ENCODE measurements around the gene TUBA1A.
"Not testable (repeated sequence)": the region's sequence is repeated elsewhere in the genome, so short reads cannot be mapped to it uniquely, and the experiment has no call there.

The TUBA1A gene

GRCh38 chr12:49146406-49146805 lies 42.5 kb downstream of the TUBA1A start:
- no peak for DNase-seq

DNA sequence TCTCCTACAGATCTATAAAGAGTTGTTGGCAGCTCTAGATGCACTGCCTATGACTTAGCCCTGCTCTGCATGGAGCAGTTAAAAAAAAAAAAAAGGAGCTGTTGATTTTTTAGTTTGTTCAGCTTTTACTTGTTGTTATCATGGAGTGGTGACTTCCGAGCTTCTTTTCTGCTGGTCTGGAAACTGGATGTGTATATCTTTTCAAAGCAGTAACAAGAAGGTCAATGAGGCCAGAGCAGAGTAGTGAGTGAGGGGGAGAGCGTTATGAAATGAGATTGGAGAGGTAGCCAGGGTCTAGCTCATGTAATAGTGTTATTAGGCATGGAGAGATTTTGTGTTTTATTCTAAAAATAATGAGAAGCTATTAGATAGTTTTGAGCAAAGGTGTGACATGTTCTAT lies 44.5 kb downstream of the TUBA1A start:
- no peak for DNase-seq

GRCh38 chr12:49138999-49139398 lies 49.9 kb downstream of the TUBA1A start:
- no peak for DNase-seq

DNA sequence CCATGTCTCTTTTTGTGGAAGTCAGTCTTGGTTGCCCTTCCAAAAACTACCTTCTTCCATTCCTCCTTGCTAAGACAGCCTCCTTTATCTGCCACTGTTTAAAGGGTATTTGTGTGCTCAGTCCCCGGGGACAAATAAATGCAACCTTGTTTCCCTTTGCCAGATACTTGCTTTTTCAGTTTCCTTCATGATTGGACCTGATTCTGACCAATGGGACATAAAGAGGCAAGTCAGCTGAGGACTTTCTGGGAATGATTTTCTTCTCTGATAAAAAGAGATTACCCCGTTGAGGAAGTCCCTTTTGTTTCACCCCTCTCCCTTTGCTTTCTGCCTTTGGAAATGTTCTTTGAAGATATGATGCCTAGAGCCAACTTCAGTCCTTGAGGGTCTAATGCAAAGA lies 50.3 kb downstream of the TUBA1A start:
- no peak for DNase-seq

- DNase-seq, result no peak
Observed at GRCh38 chr12:49137476-49137875, 51.4 kb downstream of the TUBA1A start.

DNA sequence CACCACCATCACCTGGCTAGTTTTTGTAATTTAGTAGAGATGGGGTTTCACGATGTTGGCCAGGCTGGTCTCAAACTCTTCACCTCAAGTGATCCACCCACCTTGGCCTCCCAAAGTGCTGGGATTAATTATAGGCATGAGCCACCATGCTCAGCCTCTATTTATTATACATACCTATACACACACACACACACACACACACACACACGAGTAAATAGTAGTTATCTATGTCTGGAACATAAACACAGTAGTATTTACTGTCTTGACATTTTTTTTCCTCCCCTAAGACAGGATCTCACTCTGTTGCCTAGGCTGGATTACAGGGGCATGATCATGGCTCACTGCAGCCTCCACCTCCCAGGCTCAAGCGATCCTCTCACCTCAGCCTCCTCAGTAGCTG lies 51.9 kb downstream of the TUBA1A start:
- DNase-seq, result not testable (repeated sequence)

Data from NCI-H1105 treated with DMSO at 0.1 percent for 48 hours (cell line).